Ovary (tissue), 3 donors: ENCODE data around the gene FRZB.

Source experiments
- EP300 ChIP-seq: sonication (generic); formaldehyde crosslinking; IDR thresholded peaks from one replicate; pipeline ENCODE4 v1.6.1; 2017; ENCODE audit warnings: antibody characterized with exemption
- POLR2A ChIP-seq: fragments of 450-650 bp; IDR thresholded peaks from one replicate; pipeline ENCODE4 v1.6.1; 2017; ENCODE audit warnings: antibody characterized with exemption, mild to moderate bottlenecking, moderate library complexity
- TF ChIP-seq, protein P1 (sequence below), 3 donors: fragments of 450-650 bp in 2 of 3; fragments of 200-600 bp in 1 of 3; IDR thresholded peaks; one replicate each; pipeline versions ENCODE4 v1.5.1 to v1.8.0; 2016 to 2022; ENCODE audit warnings: antibody characterized with exemption in 3 of 3, mild to moderate bottlenecking in 1 of 3
- donor health status: DM: no; HTN: no; CAD: no.

GRCh38 chr2:182855376-182855775 lies 11.1 kb downstream of the FRZB start:
- TF ChIP-seq POLR2A (no peak), EP300 (no peak)
- TF ChIP-seq, protein P1, sequence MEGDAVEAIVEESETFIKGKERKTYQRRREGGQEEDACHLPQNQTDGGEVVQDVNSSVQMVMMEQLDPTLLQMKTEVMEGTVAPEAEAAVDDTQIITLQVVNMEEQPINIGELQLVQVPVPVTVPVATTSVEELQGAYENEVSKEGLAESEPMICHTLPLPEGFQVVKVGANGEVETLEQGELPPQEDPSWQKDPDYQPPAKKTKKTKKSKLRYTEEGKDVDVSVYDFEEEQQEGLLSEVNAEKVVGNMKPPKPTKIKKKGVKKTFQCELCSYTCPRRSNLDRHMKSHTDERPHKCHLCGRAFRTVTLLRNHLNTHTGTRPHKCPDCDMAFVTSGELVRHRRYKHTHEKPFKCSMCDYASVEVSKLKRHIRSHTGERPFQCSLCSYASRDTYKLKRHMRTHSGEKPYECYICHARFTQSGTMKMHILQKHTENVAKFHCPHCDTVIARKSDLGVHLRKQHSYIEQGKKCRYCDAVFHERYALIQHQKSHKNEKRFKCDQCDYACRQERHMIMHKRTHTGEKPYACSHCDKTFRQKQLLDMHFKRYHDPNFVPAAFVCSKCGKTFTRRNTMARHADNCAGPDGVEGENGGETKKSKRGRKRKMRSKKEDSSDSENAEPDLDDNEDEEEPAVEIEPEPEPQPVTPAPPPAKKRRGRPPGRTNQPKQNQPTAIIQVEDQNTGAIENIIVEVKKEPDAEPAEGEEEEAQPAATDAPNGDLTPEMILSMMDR (IDR thresholded peaks at IDR 0.05) = no peak
